ENCODE data around the gene IL4R. TPM values are rescaled to one million over a fixed set of nuclear protein-coding genes. Genes with fewer than 3 reads are reported as not detected.
"Not testable (repeated sequence)": the region's sequence is repeated elsewhere in the genome, so short reads cannot be mapped to it uniquely, and the experiment has no call there.

The IL4R gene
- total RNA-seq, 1 experiment from 2014 or later = 13.1 TPM

DNA sequence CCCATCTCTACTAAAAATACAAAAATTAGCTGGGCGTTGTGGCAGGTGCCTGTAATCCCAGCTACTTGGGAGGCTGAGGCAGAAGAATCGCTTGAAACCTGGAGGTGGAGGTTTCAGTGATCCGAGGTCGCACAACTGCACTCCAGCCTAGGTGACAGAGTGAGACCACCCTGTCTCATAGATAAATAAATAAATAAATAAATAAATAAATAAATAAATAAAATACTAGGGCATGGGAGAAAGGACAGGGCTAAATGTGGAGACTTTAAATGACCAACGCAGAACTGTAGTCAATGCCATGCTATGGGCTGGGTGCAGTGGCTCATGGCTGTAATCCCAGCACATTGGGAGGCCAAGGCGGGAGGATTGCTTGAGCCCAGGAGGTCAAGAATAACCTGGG lies 25.5 kb upstream of the IL4R start:
- not testable (repeated sequence) for DNase-seq (ENCODE audit: low read depth)

GRCh38 chr16:27289669-27290068 lies 24.1 kb upstream of the IL4R start:
- peak; percentile 39 for DNase-seq (ENCODE audit: low read depth)

GRCh38 chr16:27290562-27290961 lies 23.2 kb upstream of the IL4R start:
- DNase-seq (ENCODE audit: low read depth) = no peak

DNA sequence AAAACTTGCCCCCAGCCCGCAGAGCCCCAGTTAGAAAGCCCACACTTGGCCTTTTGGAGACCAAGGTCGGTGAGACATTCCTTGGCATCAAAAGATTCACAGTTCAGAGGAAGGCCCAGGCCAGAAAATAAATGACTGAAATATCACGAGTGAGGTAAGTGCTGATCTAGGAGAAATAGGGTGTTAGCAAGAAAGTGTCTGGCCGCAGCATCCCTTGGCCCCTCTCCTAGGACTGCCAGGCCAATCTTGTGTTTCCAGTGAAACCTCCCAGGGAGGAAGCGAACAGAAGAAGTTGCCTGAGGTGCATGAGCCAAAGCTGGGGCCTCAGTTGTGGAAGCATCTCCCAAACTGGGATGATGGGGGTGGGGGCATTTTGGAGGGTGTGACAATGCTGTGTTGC lies 22.7 kb upstream of the IL4R start:
- DNase-seq (ENCODE audit: low read depth) = no peak

DNA sequence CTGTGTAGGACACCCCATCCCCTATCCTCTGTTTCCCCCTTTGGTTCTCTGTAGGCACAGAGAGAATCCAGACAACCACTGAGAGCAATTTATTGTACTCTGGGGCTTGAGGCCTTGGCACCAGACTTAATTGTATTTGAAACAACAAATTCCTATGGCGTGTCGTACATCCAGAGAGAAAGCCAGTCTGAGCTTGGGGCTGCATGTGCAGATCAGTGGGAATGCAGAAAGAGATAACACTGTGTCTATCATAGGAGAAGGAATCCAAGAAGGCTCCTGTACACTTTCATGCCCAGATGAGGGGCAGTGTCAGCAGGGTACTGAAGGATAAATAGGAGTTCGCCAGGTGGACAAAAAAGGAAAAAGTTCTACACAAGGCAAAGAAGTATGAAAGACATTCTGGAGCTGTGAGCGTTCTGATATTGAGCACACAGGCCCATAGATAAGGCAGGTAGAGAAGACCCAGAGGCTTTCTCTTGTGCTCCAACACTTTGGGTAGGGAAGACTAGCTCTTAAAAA lies 22.0 kb upstream of the IL4R start:
- DNase-seq (ENCODE audit: low read depth) = no peak

- DNase-seq (ENCODE audit: low read depth) = no peak
Observed at GRCh38 chr16:27293343-27293742, 20.4 kb upstream of the IL4R start.

- DNase-seq (ENCODE audit: low read depth) = no peak
Observed at GRCh38 chr16:27298132-27298531, 15.6 kb upstream of the IL4R start.

DNA sequence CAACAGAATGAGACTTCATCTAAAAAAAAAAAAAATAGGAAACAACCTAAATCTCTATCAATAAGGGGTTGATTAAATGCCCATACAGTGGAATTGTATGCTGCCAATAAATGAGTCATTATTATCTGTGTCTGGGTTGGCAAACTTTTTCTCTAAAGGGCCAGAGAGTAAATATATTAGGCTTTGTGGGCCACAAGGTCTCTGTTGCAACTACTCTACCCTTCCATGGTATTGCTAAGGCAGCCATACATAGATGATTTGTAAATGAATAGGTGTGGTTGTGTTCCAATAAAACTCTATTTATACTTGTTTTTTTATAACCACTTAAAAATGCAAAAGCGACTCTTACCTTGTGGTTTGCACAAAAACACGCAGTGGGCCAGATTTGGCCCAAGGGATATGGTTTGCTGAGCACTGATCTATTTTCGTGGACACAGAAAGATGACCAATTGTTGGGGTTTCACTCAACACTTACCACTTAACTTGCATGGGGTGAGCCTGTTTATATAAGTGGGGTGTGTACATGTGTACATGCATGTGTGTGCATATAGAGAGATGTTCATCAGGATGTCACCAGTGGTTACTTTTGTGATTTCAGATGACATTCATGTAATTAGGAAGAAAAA lies 12.4 kb upstream of the IL4R start:
- DNase-seq (ENCODE audit: low read depth) = no peak

DNA sequence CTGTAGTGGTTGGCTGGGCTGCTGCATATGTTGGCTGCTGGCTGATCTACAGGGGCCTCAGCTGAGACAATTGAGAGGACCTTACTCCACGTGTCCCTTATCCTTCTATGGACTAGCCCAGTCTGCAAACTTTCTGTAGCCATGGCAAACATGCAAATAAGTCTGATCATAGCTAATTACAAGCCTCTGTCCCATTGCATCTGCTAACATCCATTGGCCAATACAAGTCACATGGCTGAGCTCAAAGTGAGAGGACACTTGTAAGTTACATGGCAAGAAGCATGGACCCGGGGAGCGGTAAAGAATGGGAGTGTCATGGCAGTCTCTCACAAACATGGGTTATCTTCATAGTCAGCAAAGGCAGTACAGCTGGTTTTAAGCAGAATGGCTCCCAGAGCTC lies 11.6 kb upstream of the IL4R start:
- DNase-seq (ENCODE audit: low read depth) = no peak

GRCh38 chr16:27303256-27304100 lies 10.3 kb upstream of the IL4R start:
- DNase-seq (ENCODE audit: low read depth) = peak; percentile 54

DNA sequence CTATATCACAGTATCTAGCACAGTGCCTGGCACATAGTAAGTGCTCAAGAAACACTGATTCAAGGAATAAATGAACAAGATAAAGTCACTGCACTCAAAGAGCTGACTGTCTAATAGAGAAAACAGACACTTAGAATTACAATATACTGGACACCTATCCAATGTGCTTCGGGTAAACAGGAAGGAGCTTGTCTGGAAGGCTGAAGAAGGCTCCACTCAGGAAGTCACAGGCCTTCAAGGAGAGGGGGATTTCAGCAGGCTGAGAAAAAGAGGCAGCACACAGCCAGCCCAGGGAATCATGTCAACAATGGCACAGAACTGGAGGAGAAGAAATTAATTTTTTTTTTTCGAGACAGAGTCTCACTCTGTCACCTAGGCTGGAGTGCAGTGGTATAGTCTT lies 9.7 kb upstream of the IL4R start:
- DNase-seq (ENCODE audit: low read depth) = no peak

DNA sequence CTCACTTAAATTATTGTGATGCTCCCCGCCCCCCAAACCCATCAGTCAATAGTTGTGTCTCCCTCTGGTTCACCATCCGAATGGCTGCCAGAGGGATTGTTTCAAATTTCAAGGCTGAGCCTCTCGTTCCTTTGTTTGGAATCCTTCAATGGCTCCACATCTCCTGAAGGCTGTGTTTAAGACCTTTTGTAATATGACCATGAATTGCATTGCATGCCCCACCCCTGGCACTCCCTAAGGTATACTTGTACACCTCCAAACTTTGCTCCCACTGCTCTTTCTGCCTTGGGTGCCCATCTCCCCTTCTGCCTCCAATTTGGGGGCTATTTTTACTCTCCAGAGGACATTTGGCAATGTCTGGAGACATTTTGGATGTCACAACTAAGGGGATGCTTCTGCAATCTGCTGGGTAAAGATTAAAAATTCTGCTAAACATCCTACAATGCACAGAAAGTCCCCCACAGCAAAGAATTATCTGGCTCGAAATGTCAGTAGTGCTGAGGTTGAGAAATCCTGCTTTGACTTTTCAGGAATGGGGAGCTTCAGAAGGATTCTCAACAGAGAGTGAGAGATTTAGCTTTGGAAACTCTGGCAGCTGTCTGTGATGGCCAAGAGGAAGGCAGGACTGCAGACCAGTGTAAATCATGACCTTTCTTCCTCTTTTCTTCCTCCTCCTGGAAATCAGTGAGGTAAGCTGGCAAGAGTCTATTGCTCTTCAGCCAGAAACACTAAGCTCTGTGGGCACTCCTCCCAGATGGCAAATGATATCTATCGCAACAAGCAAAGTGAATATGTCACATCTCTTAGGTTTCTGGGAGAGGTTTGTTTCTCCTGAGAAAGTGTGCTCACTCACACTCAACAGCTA lies 8.7 kb upstream of the IL4R start:
- no peak for DNase-seq (ENCODE audit: low read depth)

GRCh38 chr16:27305839-27306442 lies 7.8 kb upstream of the IL4R start:
- DNase-seq (ENCODE audit: low read depth) = no peak

- DNase-seq (ENCODE audit: low read depth) = no peak
Observed at GRCh38 chr16:27308792-27309191, 5.0 kb upstream of the IL4R start.

GRCh38 chr16:27310576-27311447 lies 3.0 kb upstream of the IL4R start:
- no peak for DNase-seq (ENCODE audit: low read depth)

GRCh38 chr16:27311448-27311830 lies 2.3 kb upstream of the IL4R start:
- no peak for DNase-seq (ENCODE audit: low read depth)

DNA sequence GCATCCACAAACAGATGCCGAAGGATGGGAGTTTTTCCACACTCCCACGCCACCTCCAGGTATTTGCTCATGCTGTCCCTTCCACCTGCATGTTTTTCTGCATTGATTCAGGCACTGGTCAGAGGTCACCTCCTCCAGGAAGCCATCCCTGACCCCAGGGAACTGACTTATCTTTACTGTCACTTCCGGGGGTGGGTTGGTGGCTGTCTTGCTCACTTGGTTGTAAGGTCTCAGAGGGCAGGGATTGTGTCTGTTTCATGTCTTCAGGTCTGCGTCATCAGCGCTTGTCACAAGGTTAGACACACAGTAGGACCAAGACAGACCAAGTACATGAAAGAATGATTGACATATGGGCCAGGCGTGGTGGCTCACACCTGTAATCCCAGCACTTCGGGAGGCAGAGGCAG lies 1.9 kb upstream of the IL4R start:
- DNase-seq (ENCODE audit: low read depth) = no peak

GRCh38 chr16:27312580-27313421 lies 973 bp upstream of the IL4R start:
- DNase-seq (ENCODE audit: low read depth) = no peak

- peak; percentile 72 for DNase-seq (ENCODE audit: low read depth)
Observed at GRCh38 chr16:27314161-27314723, 468 bp downstream of the IL4R start.

DNA sequence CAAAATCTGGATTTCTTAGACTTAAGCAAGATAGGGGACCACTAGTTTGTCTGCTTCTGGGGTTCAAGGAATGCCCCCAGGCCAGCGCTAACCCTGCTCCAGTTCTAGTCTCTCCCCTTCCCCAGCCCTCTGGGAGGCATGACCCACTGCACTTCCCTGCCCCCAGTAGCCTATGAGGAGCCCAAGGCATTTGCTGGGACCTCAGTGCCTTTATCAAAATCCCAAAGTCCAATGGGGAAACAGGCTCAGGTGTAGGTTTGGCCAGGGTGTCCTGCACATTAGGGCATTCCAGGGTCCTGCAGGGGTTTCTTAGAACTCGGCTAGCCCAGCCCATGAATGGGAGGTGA lies 1.2 kb downstream of the IL4R start:
- DNase-seq (ENCODE audit: low read depth) = no peak
